HepG2 (cell line): Measurements from ENCODE around the gene PLA2G12B. TPM values are rescaled to one million over a fixed set of nuclear protein-coding genes. Genes with fewer than 3 reads are reported as not detected.

Source experiments
- ATAC-seq: fragments of 200-7000 bp; cut with Tn5 transposase; 3 replicates; pipeline ENCODE4 v1.9.1; 2020; ENCODE audit warnings: mild to moderate bottlenecking, moderate library complexity
- BruUV-seq: library from RNA; stranded (reverse); fragments of 400-500 nt; replicated peaks from 2 replicates; lab custom pipeline; 2021; lab: Mats Ljungman, UMichigan
- CTCF ChIA-PET: fragments of 300-600 bp; formaldehyde crosslinking; extraction: SDS; loops from one replicate; lab custom pipeline; 2021; ENCODE audit warnings: low total read pairs, inconsistent platforms, low intra/inter-chr PET ratio; lab: Yijun Ruan, JAX
- POLR2A ChIA-PET: fragments of 350-600 bp; sonication (Branson Sonifier 250); formaldehyde crosslinking; loops from one replicate; lab custom pipeline; 2020; ENCODE audit warnings: antibody characterized with exemption, inconsistent platforms; lab: Yijun Ruan, JAX
- DNase-seq: peaks from one replicate; pipeline ENCODE4 v3.0.0-alpha.2; 2015; ENCODE audit warnings: low spot score
- FAIRE-seq: peaks from 3 replicates; lab custom pipeline; 2011; peaks lifted over from hg19 to GRCh38; lab: Jason Lieb, UNC
- H2AFZ ChIP-seq: one replicate; pipeline ENCODE4 v1.6.1; 2011; ENCODE audit warnings: low read length, inconsistent platforms
- H3K27ac ChIP-seq: fragments of 300-600 bp; 3 replicates; pipeline ENCODE4 v1.8.0; 2011; ENCODE audit warnings: mixed run types, mild to moderate bottlenecking, mixed read lengths, low read length, inconsistent platforms; ENCODE audit not compliant: insufficient read depth; ENCODE audit errors: extremely low read length
- H3K27me3 ChIP-seq, 2 experiments: fragments of 200-600 bp in 1 of 2; 2 replicates in 1 of 2; 3 replicates in 1 of 2; pipeline versions ENCODE4 v1.6.0 to v1.8.0; 2011; ENCODE audit warnings: low read length in 2 of 2, mild to moderate bottlenecking in 2 of 2, moderate library complexity in 2 of 2, inconsistent platforms in 1 of 2; ENCODE audit not compliant: insufficient read depth in 2 of 2, control insufficient read depth in 1 of 2
- H3K36me3 ChIP-seq, 2 experiments: fragments of 200-600 bp in 1 of 2; replicated peaks in 1 of 2; 2 replicates in 1 of 2; 3 replicates in 1 of 2; pipeline versions ENCODE4 v1.5.1 to v1.8.0; 2011; ENCODE audit warnings: low read length in 2 of 2, inconsistent platforms in 1 of 2; ENCODE audit not compliant: insufficient read depth in 2 of 2, control insufficient read depth in 1 of 2
- H3K4me1 ChIP-seq: 2 replicates; pipeline ENCODE4 v1.5.1; 2012; ENCODE audit warnings: low read length, inconsistent platforms; ENCODE audit not compliant: insufficient read depth
- H3K4me2 ChIP-seq: 2 replicates; pipeline ENCODE4 v1.6.0; 2011; ENCODE audit warnings: low read depth, low read length, inconsistent platforms
- H3K4me3 ChIP-seq, 3 experiments: fragments of 200-600 bp in 1 of 3; sonication (generic), shearing (Covaris generic) in 1 of 3; replicated peaks in 1 of 3; 2 replicates each; pipeline ENCODE4 v1.5.1; 2011 to 2016; ENCODE audit warnings: low read length in 3 of 3, inconsistent platforms in 2 of 3, low read depth in 2 of 3, mild to moderate bottlenecking in 2 of 3, control low read depth in 1 of 3, mixed read lengths in 1 of 3; ENCODE audit not compliant: insufficient read depth in 1 of 3
- H3K79me2 ChIP-seq: one replicate; pipeline ENCODE4 v1.6.1; 2011; ENCODE audit warnings: low read length, inconsistent platforms; ENCODE audit not compliant: insufficient read depth
- H3K9ac ChIP-seq: 2 replicates; pipeline ENCODE4 v1.6.0; 2011; ENCODE audit warnings: mild to moderate bottlenecking, low read depth, low read length, inconsistent platforms; ENCODE audit not compliant: insufficient read depth
- H3K9me3 ChIP-seq: 2 replicates; pipeline ENCODE4 v1.5.1; 2012; ENCODE audit warnings: mild to moderate bottlenecking, low read length
- H4K20me1 ChIP-seq: 2 replicates; pipeline ENCODE4 v1.6.0; 2011; ENCODE audit warnings: inconsistent platforms, mild to moderate bottlenecking, low read length, moderate library complexity; ENCODE audit not compliant: insufficient read depth
- ATM ChIP-seq: fragments of 450-650 bp; IDR thresholded peaks from 2 replicates; pipeline ENCODE4 v1.7.1; 2017; ENCODE audit warnings: mild to moderate bottlenecking, borderline replicate concordance
- HCFC1 ChIP-seq: fragments of 150-350 bp; IDR thresholded peaks from 2 replicates; pipeline ENCODE4 v1.6.1; 2014; ENCODE audit warnings: low read depth, low read length
- MAZ ChIP-seq, 2 experiments: sonication (generic) in 1 of 2; formaldehyde crosslinking in 1 of 2; IDR thresholded peaks; 2 replicates each; pipeline versions ENCODE4 v1.5.0 to v1.6.1; 2012 to 2020; ENCODE audit warnings: low read depth in 2 of 2, mild to moderate bottlenecking in 2 of 2, borderline replicate concordance in 1 of 2, improper control_type of control experiment in 1 of 2, low read length in 1 of 2, missing genetic modification reagents in 1 of 2, moderate library complexity in 1 of 2
- NFE2L2 ChIP-seq: fragments of 150-350 bp; IDR thresholded peaks from 2 replicates; pipeline ENCODE4 v1.6.1; 2014; ENCODE audit warnings: low read length
- ZNF253 ChIP-seq: sonication (generic); formaldehyde crosslinking; IDR thresholded peaks from 2 replicates; pipeline ENCODE4 v1.8.0; 2022; ENCODE audit warnings: mild to moderate bottlenecking, missing genetic modification reagents, borderline replicate concordance
- ZNF432 ChIP-seq: sonication (generic); formaldehyde crosslinking; IDR thresholded peaks from 2 replicates; pipeline ENCODE4 v1.5.0; 2020; ENCODE audit warnings: missing genetic modification reagents, mild to moderate bottlenecking, borderline replicate concordance
- WGBS: methylation state at CpG from one replicate; pipeline ENCODE4 v1.1.6; 2017; ENCODE audit warnings: low lambda C conversion rate; 5-methylcytosine and 5-hydroxymethylcytosine counted together
- in situ Hi-C: cut with HindIII; loops from 2 replicates; pipeline ENCODE4 v1.10.0; 2017; ENCODE audit warnings: low pct_unique_long_range_greater_than_20kb; ENCODE audit not compliant: extremely low pct_ligation_motif_present
- intact Hi-C: fragments of 100-400 bp; cut with micrococcal nuclease; formaldehyde crosslinking; loops from one replicate; pipeline ENCODE4 v1.10.0; 2022; ENCODE audit not compliant: unreplicated experiment
- polyA plus RNA-seq, 8 experiments: library from polyadenylated mRNA; depleted of rRNA in 3 of 8; stranded (reverse) in 7 of 8; unstranded in 1 of 8; fragments of >200 nt; fragmentation: Illumina TruSeq in 4 of 8; extraction: Trizol in 4 of 8; gene quantifications; 2 replicates each; pipeline versions ENCODE4 v1.2.1 to v1.2.3, GENCODE V29; 2011 to 2016; ENCODE audit warnings: low read depth in 4 of 8, missing spikeins in 1 of 8, mixed read lengths in 1 of 8; ENCODE audit not compliant: insufficient read depth in 1 of 8
- total RNA-seq, 5 experiments: library from RNA; depleted of rRNA; stranded (reverse); fragments of >200 nt; fragmentation: Illumina TruSeq; extraction: Trizol; gene quantifications; 2 replicates each; pipeline ENCODE4 v1.2.3, GENCODE V29; 2016; ENCODE audit warnings: low read depth in 1 of 5
- TF ChIP-seq, protein P1 (sequence below): sonication (generic); formaldehyde crosslinking; IDR thresholded peaks from 2 replicates; pipeline ENCODE4 v1.4.0; 2020; ENCODE audit warnings: missing genetic modification reagents
- TF ChIP-seq, protein P2 (sequence below): sonication (generic); formaldehyde crosslinking; IDR thresholded peaks from 2 replicates; pipeline ENCODE4 v1.4.0; 2020; ENCODE audit warnings: missing genetic modification reagents
- TF ChIP-seq, protein P3 (sequence below): sonication (generic); formaldehyde crosslinking; IDR thresholded peaks from 2 replicates; pipeline ENCODE4 v1.8.0; 2022; ENCODE audit warnings: mild to moderate bottlenecking, missing genetic modification reagents, moderate library complexity
- TF ChIP-seq, protein P4 (sequence below): sonication (generic); formaldehyde crosslinking; IDR thresholded peaks from 2 replicates; pipeline ENCODE4 v1.5.0; 2020; ENCODE audit warnings: missing genetic modification reagents, mild to moderate bottlenecking, borderline replicate concordance
- TF ChIP-seq, protein P5 (sequence below), 2 experiments: sonication (generic) in 1 of 2; formaldehyde crosslinking in 1 of 2; IDR thresholded peaks; 2 replicates each; pipeline versions ENCODE4 v1.5.1 to v1.6.1; 2011 to 2020; ENCODE audit warnings: borderline replicate concordance in 1 of 2, low read depth in 1 of 2, low read length in 1 of 2, mild to moderate bottlenecking in 1 of 2, missing genetic modification reagents in 1 of 2, moderate library complexity in 1 of 2
- TF ChIP-seq, protein P6 (sequence below): sonication (generic); formaldehyde crosslinking; IDR thresholded peaks from 2 replicates; pipeline ENCODE4 v1.4.0; 2020; ENCODE audit warnings: mild to moderate bottlenecking, missing genetic modification reagents

PLA2G12B gene
- total and polyA plus RNA-seq, 2 of the 13 experiments (the other 11 are each of a cell fraction or from before 2014, with no cell fraction given), result 7.7 to 38.0 TPM

DNA sequence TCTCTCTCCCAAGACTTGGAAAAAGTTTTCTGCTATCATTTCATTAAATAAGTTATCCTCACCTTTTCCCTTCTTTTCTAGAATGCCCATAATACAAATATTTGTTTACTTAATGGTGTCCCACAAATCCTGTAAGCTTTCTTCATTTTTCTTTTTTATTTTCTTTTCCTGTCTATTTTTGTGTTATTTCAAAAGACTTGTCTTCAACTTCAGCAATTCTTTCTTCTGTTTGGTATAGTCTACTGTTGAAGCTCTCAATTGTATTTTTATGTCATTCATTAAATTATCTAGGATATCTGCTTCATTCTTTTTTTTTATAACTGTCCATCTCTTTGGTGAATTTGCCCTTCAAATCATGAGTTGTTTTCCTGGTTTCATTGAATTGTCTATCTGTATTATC lies 25.1 kb upstream of the PLA2G12B start (continued):
- TF ChIP-seq, protein P1, sequence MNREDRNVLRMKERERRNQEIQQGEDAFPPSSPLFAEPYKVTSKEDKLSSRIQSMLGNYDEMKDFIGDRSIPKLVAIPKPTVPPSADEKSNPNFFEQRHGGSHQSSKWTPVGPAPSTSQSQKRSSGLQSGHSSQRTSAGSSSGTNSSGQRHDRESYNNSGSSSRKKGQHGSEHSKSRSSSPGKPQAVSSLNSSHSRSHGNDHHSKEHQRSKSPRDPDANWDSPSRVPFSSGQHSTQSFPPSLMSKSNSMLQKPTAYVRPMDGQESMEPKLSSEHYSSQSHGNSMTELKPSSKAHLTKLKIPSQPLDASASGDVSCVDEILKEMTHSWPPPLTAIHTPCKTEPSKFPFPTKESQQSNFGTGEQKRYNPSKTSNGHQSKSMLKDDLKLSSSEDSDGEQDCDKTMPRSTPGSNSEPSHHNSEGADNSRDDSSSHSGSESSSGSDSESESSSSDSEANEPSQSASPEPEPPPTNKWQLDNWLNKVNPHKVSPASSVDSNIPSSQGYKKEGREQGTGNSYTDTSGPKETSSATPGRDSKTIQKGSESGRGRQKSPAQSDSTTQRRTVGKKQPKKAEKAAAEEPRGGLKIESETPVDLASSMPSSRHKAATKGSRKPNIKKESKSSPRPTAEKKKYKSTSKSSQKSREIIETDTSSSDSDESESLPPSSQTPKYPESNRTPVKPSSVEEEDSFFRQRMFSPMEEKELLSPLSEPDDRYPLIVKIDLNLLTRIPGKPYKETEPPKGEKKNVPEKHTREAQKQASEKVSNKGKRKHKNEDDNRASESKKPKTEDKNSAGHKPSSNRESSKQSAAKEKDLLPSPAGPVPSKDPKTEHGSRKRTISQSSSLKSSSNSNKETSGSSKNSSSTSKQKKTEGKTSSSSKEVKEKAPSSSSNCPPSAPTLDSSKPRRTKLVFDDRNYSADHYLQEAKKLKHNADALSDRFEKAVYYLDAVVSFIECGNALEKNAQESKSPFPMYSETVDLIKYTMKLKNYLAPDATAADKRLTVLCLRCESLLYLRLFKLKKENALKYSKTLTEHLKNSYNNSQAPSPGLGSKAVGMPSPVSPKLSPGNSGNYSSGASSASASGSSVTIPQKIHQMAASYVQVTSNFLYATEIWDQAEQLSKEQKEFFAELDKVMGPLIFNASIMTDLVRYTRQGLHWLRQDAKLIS (CRISPR knock-in tag), result no peak
- TF ChIP-seq, protein P2, sequence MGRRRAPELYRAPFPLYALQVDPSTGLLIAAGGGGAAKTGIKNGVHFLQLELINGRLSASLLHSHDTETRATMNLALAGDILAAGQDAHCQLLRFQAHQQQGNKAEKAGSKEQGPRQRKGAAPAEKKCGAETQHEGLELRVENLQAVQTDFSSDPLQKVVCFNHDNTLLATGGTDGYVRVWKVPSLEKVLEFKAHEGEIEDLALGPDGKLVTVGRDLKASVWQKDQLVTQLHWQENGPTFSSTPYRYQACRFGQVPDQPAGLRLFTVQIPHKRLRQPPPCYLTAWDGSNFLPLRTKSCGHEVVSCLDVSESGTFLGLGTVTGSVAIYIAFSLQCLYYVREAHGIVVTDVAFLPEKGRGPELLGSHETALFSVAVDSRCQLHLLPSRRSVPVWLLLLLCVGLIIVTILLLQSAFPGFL, result no peak
- TF ChIP-seq NFE2L2, result no peak
- TF ChIP-seq, protein P3, sequence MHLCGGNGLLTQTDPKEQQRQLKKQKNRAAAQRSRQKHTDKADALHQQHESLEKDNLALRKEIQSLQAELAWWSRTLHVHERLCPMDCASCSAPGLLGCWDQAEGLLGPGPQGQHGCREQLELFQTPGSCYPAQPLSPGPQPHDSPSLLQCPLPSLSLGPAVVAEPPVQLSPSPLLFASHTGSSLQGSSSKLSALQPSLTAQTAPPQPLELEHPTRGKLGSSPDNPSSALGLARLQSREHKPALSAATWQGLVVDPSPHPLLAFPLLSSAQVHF (CRISPR knock-in tag), result no peak
- no peak for TF ChIP-seq MAZ (IDR thresholded peaks at IDR 0.05; ENCODE audit: borderline replicate concordance, low read depth, low read length)
- no peak for TF ChIP-seq MAZ (CRISPR knock-in tag; IDR thresholded peaks at IDR 0.05; ENCODE audit: low read depth)

DNA sequence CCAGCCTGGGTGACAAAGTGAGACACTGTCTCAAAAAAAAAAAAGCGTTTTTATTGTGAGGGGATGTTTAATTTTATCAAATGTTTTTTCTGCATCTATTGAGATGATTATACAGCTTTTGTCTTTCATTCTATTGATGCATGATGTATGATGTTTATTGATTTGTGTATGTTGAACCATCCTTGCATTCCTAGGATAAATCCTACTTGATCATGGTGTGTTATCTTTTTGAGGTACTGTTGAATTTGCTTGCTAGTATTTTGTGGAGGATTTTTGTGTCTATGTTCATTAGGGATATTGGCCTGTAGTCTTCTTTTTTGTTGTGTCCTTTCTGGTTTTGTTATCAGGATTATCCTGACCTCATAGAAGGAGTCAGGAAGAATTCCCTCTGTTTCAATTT lies 22.3 kb upstream of the PLA2G12B start:
- Histone ChIP-seq H2AFZ (no peak overlapping the region), H3K4me2 (no peak overlapping the region), H4K20me1 (no peaks in the 10 kb centered on the region), H3K4me1 (peaks cover 2% of the 10 kb centered on the region; the same call in 1 of the 2 replicates), H3K9ac (no peak overlapping the region), H3K9me3 (peaks cover 49% of the 10 kb centered on the region), H3K36me3 (no peaks in the 10 kb centered on the region), H3K27ac (no peak overlapping the region), H3K27me3 (no peaks in the 10 kb centered on the region; a peak in 1 of 5 replicates), H3K4me3 (no peak overlapping the region), H3K79me2 (no peaks in the 10 kb centered on the region)
- POLR2A ChIA-PET, result no interaction called here
- ATAC-seq (no peak), FAIRE-seq (no peak), DNase-seq (no peak)
- 0% methylated on average over 1 of the region's 1 CpG for WGBS
- in situ Hi-C loops, result no loop called here
- intact Hi-C loops, result no loop called here
- CTCF ChIA-PET, result no interaction called here
- no TSS peak for BruUV-seq
- TF ChIP-seq, protein P4, sequence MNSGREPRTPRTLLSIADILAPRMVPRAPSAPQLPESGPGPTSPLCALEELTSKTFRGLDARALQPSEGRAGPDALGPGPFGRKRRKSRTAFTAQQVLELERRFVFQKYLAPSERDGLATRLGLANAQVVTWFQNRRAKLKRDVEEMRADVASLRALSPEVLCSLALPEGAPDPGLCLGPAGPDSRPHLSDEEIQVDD (CRISPR knock-in tag), result no peak
- TF ChIP-seq, protein P5, sequence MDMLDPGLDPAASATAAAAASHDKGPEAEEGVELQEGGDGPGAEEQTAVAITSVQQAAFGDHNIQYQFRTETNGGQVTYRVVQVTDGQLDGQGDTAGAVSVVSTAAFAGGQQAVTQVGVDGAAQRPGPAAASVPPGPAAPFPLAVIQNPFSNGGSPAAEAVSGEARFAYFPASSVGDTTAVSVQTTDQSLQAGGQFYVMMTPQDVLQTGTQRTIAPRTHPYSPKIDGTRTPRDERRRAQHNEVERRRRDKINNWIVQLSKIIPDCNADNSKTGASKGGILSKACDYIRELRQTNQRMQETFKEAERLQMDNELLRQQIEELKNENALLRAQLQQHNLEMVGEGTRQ (IDR thresholded peaks at IDR 0.05; ENCODE audit: low read depth, low read length), result no peak
- TF ChIP-seq, protein P5 (CRISPR knock-in tag; IDR thresholded peaks at IDR 0.05; ENCODE audit: borderline replicate concordance), result no peak
- TF ChIP-seq, protein P6, sequence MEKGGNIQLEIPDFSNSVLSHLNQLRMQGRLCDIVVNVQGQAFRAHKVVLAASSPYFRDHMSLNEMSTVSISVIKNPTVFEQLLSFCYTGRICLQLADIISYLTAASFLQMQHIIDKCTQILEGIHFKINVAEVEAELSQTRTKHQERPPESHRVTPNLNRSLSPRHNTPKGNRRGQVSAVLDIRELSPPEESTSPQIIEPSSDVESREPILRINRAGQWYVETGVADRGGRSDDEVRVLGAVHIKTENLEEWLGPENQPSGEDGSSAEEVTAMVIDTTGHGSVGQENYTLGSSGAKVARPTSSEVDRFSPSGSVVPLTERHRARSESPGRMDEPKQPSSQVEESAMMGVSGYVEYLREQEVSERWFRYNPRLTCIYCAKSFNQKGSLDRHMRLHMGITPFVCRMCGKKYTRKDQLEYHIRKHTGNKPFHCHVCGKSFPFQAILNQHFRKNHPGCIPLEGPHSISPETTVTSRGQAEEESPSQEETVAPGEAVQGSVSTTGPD (CRISPR knock-in tag), result no peak
- TF ChIP-seq HCFC1 (no peak), ZNF253 (CRISPR knock-in tag) (no peak), ATM (no peak), ZNF432 (CRISPR knock-in tag) (no peak)
